Hepatocyte (in vitro differentiated cells): ENCODE data around the gene SARS2.

Experiments used
- CTCF ChIP-seq: fragments of 200-600 bp; sonication (generic); IDR thresholded peaks from 2 replicates; pipeline ENCODE4 v1.5.1; 2016; ENCODE audit warnings: antibody characterized with exemption, mild to moderate bottlenecking; ENCODE audit not compliant: poor library complexity
- EZH2 ChIP-seq: fragments of 200-600 bp; sonication (generic); IDR thresholded peaks from 2 replicates; pipeline ENCODE4 v1.6.1; 2016; ENCODE audit warnings: antibody characterized with exemption, mild to moderate bottlenecking, borderline replicate concordance
- EZH2phosphoT487 ChIP-seq: fragments of 200-600 bp; sonication (generic); IDR thresholded peaks from one replicate; pipeline ENCODE4 v1.6.1; 2018; ENCODE audit warnings: antibody characterized with exemption, mild to moderate bottlenecking, low read depth, moderate library complexity; ENCODE audit not compliant: unreplicated experiment, severe bottlenecking

GRCh38 chr19:38918526-38918925 lies 12.0 kb downstream of the SARS2 start:
- TF ChIP-seq CTCF (no peak), EZH2phosphoT487 (no peak), EZH2 (no peak)
